Ammon's horn (tissue), 1 donor: ENCODE results near the gene WDFY2.
"Not testable (repeated sequence)": the region's sequence is repeated elsewhere in the genome, so short reads cannot be mapped to it uniquely, and the experiment has no call there.

ENCODE experiments used
- DNase-seq: peaks from one replicate; pipeline ENCODE4 v3.0.0-alpha.2; 2016; ENCODE audit warnings: low spot score

The WDFY2 gene

DNA sequence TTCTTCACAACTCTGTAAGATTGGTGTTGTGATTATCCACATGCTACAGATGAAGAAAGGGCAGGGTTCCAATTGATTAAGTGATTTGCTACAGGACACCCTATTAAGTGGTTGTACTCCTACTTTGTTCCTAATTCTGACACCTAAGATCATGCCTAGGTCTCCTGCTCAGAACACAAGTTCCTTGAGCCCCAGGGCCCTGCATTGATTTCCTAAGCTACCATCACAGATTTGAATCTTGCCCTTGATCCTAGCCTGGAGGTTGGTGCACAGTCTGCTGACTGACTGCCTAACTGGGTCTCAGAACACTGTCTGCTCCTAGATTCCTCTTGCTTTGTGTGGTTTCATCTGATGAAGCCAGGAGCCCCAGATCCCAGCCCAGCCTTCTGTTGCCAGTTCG, 19.6 kb upstream of the WDFY2 start:
- no peak for DNase-seq

GRCh38 chr13:51569001-51569400, 15.3 kb upstream of the WDFY2 start:
- DNase-seq, result not testable (repeated sequence)

DNA sequence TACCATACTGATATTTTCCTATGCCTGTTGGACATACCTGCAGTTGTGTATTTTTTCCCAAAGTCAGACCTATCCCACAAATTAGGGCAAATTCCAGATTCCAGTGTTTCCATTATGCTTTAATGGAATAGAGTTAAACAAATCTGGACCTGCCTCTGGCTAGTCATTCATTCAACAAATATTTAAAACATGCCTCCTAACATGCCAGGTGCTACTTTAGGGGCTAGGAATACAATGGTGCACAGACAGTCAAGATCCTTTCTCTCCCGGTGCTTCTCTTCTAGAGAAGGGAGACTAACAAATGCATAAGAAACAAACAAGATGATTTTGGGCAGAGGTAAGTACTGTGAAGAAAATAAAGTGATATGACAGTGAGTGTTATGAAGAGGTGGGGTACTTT, 7.5 kb upstream of the WDFY2 start:
- no peak for DNase-seq

DNA sequence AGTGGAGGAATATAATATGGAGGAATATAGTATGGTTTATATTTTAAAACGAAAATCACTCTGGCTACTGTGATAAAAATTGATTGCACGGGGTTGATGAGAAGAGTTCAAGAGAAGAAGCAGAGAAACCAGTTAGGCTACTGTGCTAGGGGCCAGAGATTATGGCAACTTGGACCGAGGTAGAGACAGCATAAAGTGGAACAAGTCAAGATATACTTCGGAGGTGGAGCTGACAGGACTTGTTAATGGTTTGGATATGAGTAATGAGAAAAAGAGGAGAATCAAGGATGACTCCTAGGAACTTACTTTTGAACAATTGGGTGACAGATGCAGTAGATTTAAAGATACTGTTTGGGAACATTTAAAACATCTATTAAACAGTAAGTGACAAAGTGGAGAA, 6.6 kb upstream of the WDFY2 start:
- DNase-seq, result no peak

DNA sequence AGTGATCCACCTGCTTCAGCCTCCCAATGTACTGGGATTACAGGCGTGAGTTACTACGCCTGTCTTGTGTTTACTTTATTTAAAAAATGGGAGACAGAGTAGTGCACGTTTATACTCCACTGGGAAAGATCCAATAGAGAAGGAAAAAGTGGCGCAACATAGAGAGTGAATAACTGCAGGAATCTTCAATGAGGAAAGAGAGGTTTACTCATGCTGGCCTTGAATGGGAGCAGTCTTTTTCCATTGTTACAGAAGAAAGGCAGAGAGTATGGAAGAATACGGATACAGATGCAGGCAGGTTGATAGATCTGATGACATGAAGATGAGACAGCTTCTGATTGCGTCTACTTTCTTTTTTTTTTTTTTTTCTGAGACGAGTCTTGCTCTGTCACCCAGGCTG, 4.6 kb upstream of the WDFY2 start:
- DNase-seq, result no peak

DNA sequence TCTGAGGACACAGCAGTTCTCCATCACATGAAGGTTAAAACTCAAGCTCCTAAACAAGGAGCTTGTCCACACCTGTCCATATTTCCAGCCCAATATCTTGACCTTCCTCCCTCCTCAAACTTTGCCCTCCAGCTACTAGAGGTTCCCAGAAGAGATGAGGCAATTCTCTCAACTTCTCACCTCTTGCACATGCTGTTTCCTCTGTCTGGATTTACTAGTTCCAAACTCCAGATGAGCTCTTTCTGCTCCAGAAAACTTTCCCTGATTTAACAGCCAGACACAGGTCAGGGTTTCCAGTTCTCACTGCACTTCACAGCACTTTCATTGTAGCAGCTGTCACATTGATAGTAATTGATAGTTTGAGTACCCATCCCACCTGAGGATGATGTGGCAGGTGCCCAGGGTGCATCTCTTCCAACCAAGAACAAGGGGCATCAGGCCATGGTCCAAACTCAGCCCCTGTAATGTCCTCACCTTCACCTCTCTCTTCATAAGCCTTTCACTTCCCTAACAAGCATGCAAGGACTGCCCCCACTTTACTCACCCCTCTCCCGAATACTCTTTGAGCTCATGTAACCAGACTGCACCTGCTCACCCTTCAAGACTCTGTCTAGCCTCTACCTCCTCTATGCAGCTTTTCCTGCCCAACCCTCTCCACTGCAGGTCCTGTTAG, 3.0 kb upstream of the WDFY2 start:
- DNase-seq, result no peak

- DNase-seq, result no peak
Measured at GRCh38 chr13:51583469-51583874, 790 bp upstream of the WDFY2 start.

GRCh38 chr13:51584731-51585672, 740 bp downstream of the WDFY2 start:
- DNase-seq, result peak; percentile 51

- peak; percentile 15 for DNase-seq
Measured at GRCh38 chr13:51585696-51586095, 1.4 kb downstream of the WDFY2 start.

- DNase-seq, result no peak
Measured at GRCh38 chr13:51587372-51587771, 3.1 kb downstream of the WDFY2 start.

DNA sequence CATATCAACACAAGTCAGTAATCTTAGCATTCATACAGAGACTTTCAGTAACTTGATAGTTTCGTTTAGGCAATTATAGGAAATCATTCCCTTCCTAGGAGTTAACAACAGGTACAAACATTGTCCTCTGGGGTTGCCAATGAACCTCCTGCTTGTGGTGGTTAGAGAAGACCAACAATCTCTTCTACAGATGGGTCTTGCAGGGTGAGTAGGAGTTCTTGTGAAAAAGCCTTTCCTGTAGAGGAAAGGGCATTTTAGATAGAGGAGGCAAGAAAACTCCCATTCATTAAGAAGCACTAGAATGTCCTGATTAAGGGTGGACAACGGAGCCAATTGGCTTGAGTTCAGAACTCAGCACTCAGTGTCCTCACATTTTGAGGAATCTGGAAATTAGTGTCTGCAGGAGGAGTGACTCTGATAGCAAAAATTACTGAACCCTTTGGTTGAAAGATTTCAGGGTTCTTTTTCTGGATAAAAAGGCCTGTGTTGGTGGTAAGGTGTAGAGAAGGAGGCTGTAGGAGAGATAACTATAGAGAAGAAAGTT, 4.2 kb downstream of the WDFY2 start:
- no peak for DNase-seq

GRCh38 chr13:51589793-51590192, 5.5 kb downstream of the WDFY2 start:
- DNase-seq, result no peak

- no peak for DNase-seq
Measured at GRCh38 chr13:51590231-51590970, 6.1 kb downstream of the WDFY2 start.

- DNase-seq, result no peak
Measured at GRCh38 chr13:51590971-51591627, 6.8 kb downstream of the WDFY2 start.

DNA sequence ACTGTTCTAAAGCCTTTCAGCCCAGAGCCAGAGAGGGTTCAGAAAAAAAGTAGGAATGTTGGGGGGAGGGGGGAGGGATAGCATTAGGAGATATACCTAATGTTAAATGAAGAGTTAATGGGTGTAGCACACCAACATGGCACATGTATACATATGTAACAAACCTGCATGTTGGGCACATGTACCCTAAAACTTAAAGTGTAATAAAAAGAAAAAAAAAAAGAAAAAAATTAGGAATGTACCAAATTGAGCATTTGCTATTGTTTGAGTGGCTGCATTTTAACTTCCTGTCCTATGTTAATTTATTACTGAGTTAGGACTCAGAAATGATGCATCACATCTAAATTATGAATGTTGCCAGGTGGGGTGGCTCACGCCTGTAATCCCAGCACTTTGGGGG, 7.7 kb downstream of the WDFY2 start:
- not testable (repeated sequence) for DNase-seq

- DNase-seq, result no peak
Measured at GRCh38 chr13:51594432-51594831, 10.2 kb downstream of the WDFY2 start.

GRCh38 chr13:51595416-51595815, 11.2 kb downstream of the WDFY2 start:
- no peak for DNase-seq

DNA sequence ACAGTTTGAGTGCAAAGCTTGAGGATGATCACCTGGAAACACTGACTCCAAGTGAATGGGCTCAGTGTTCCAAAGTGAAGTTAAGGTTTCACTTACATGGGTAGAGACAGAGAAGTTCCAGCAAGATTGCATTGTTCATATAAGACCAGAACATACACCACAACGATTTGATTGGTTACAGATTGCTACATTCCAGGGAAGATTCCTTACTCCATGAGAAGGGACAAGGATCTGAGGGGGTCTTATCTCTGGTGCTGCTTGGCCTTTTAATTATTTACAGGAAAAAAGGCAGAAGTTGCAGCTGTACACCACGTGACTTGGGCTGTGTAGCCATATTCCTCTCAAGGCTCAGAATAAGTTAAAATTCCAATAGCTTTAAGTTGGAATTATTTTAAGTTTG, 12.3 kb downstream of the WDFY2 start:
- no peak for DNase-seq

GRCh38 chr13:51599444-51600176, 15.3 kb downstream of the WDFY2 start:
- DNase-seq, result no peak

GRCh38 chr13:51600703-51601102, 16.4 kb downstream of the WDFY2 start:
- no peak for DNase-seq
